ENCODE results near the gene HSP90B1. TPM values are rescaled to one million over a fixed set of nuclear protein-coding genes. Genes with fewer than 3 reads are reported as not detected.
A peak's percentile ranks its signal among the peaks of the same experiment; 100 is the strongest.

HSP90B1 gene
- polyA plus RNA-seq, 4 donors, result 205 to 928 (median 450) TPM

GRCh38 chr12:103958621-103959020 lies 28.4 kb downstream of the HSP90B1 start:
- peaks cover 2 to 8% (median 5%) of the 10 kb centered on the region in 3 donors for H3K4me1 ChIP-seq (ENCODE audit: control insufficient read depth in 3 of 3, insufficient read depth in 2 of 3, low read depth in 1 of 3, low read length in 2 of 3)
- H3K4me3 ChIP-seq (ENCODE audit: low read depth in 1 of 3, low read length in 3 of 3), result no peak overlapping the region
- no peak for FAIRE-seq
- H3K27me3 ChIP-seq (ENCODE audit: control insufficient read depth in 3 of 3, insufficient read depth in 3 of 3, low read length in 3 of 3), result no peaks in the 10 kb centered on the region
- peaks cover under 1 to 7% (median 2%) of the 10 kb centered on the region in 3 donors for H3K36me3 ChIP-seq (ENCODE audit: control insufficient read depth in 3 of 3, insufficient read depth in 2 of 3, low read depth in 1 of 3, low read length in 3 of 3)
- 13 to 46% (median 34%) methylated on average over 1 of the region's 1 CpG for WGBS, 3 donors
- no peak overlapping the region for H3K27ac ChIP-seq (ENCODE audit: low read depth in 1 of 3, low read length in 2 of 3)
- no peak for DNase-seq
- H3K9me3 ChIP-seq (ENCODE audit: control insufficient read depth in 2 of 2, insufficient read depth in 1 of 2, low read depth in 1 of 2, low read length in 1 of 2), result no peaks in the 10 kb centered on the region

DNA sequence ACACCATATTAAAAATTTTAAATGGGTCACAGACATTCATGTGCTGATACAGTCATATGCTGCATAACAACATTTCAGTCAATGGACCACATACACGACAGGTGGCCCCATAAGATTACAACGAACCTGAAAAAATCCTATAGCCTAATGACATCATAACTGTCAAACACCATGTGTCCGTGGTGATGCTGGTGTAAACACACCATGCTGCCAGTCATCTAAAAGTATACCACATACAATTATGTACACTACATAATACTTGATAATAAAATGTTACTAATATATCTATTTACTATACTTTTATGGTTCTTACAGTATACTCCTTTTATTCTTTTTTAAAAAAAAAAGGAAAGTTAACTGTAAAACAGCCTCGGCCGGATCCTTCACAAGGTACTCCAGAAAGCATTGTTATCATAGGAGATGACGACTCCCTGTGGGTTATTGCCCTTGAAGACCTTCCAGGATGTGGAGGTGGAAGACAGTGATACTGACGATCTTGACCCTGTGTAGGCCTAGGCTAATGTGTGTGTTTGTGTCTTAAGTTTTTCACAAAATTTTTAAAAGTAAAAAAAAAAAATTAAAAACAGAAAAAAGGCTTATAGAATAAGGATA lies 30.5 kb downstream of the HSP90B1 start:
- 38 to 57% (median 44%) methylated on average over 7 of the region's 7 CpGs for WGBS, 3 donors
- Histone ChIP-seq H3K27ac (ENCODE audit: low read depth in 1 of 3, low read length in 2 of 3) (no peak overlapping the region), H3K4me3 (ENCODE audit: low read depth in 1 of 3, low read length in 3 of 3) (no peak overlapping the region), H3K4me1 (ENCODE audit: control insufficient read depth in 3 of 3, insufficient read depth in 2 of 3, low read depth in 1 of 3, low read length in 2 of 3) (peaks cover 5% of the 10 kb centered on the region in 3 donors), H3K27me3 (ENCODE audit: control insufficient read depth in 3 of 3, insufficient read depth in 3 of 3, low read length in 3 of 3) (no peaks in the 10 kb centered on the region), H3K36me3 (ENCODE audit: control insufficient read depth in 3 of 3, insufficient read depth in 2 of 3, low read depth in 1 of 3, low read length in 3 of 3) (no peaks in the 10 kb centered on the region), H3K9me3 (ENCODE audit: control insufficient read depth in 2 of 2, insufficient read depth in 1 of 2, low read depth in 1 of 2, low read length in 1 of 2) (no peaks in the 10 kb centered on the region)
- FAIRE-seq (no peak), DNase-seq (no peak)

GRCh38 chr12:103962493-103962892 lies 32.3 kb downstream of the HSP90B1 start:
- Histone ChIP-seq H3K4me1 (ENCODE audit: control insufficient read depth in 3 of 3, insufficient read depth in 2 of 3, low read depth in 1 of 3, low read length in 2 of 3) (peaks cover 0 to 7% (median 0%) of the 10 kb centered on the region in 3 donors), H3K27ac (ENCODE audit: low read depth in 1 of 3, low read length in 2 of 3) (no peak overlapping the region), H3K36me3 (ENCODE audit: control insufficient read depth in 3 of 3, insufficient read depth in 2 of 3, low read depth in 1 of 3, low read length in 3 of 3) (no peaks in the 10 kb centered on the region), H3K9me3 (ENCODE audit: control insufficient read depth in 2 of 2, insufficient read depth in 1 of 2, low read depth in 1 of 2, low read length in 1 of 2) (no peaks in the 10 kb centered on the region), H3K27me3 (ENCODE audit: control insufficient read depth in 3 of 3, insufficient read depth in 3 of 3, low read length in 3 of 3) (no peaks in the 10 kb centered on the region), H3K4me3 (ENCODE audit: low read depth in 1 of 3, low read length in 3 of 3) (no peak overlapping the region)
- DNase-seq (no peak), FAIRE-seq (no peak)
- 33 to 41% (median 38%) methylated on average over 1 of the region's 1 CpG for whole genome bisulfite sequencing, 3 donors

GRCh38 chr12:103964805-103965204 lies 34.6 kb downstream of the HSP90B1 start:
- peaks cover 0 to 4% (median 3%) of the 10 kb centered on the region in 3 donors for H3K36me3 ChIP-seq (ENCODE audit: control insufficient read depth in 3 of 3, insufficient read depth in 2 of 3, low read depth in 1 of 3, low read length in 3 of 3)
- H3K9me3 ChIP-seq (ENCODE audit: control insufficient read depth in 2 of 2, insufficient read depth in 1 of 2, low read depth in 1 of 2, low read length in 1 of 2), result no peaks in the 10 kb centered on the region
- peak; percentile 15 to 45 for DNase-seq
- H3K27ac ChIP-seq (ENCODE audit: low read depth in 1 of 3, low read length in 2 of 3), result peak overlapping the region in 2 of 3 donors; percentile 95 to 97
- H3K27me3 ChIP-seq (ENCODE audit: control insufficient read depth in 3 of 3, insufficient read depth in 3 of 3, low read length in 3 of 3), result no peaks in the 10 kb centered on the region
- FAIRE-seq, result no peak
- peaks cover 0 to 9% (median 7%) of the 10 kb centered on the region in 3 donors for H3K4me1 ChIP-seq (ENCODE audit: control insufficient read depth in 3 of 3, insufficient read depth in 2 of 3, low read depth in 1 of 3, low read length in 2 of 3)
- H3K4me3 ChIP-seq (ENCODE audit: low read depth in 1 of 3, low read length in 3 of 3), result peak overlapping the region; percentile 69 to 77 (median 69)
- WGBS, 3 donors, result 10 to 13% (median 12%) methylated on average over 3 of the region's 3 CpGs

DNA sequence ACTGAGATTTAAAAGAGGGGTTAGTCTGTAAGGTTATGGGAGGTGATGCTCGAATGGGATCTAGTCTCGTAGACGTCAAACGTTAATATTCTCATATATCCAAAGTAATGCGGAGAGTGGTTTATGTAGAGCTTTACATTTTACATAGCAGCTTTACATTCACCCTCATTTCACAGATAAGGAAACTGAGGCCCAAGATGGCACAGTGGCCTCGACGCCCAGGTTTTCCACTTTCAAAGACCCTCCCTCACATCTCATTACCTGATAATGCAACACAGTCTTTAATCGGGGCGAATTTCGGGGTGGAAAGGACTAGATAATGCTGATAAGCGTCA lies 35.0 kb downstream of the HSP90B1 start:
- DNase-seq (no peak), FAIRE-seq (no peak)
- no peaks in the 10 kb centered on the region for H3K27me3 ChIP-seq (ENCODE audit: control insufficient read depth in 3 of 3, insufficient read depth in 3 of 3, low read length in 3 of 3)
- H3K27ac ChIP-seq (ENCODE audit: low read depth in 1 of 3, low read length in 2 of 3), result peak overlapping the region; percentile 91 to 97 (median 95)
- WGBS, 3 donors, result 0 to 1% (median 0%) methylated on average over 11 of the region's 11 CpGs
- H3K9me3 ChIP-seq (ENCODE audit: control insufficient read depth in 2 of 2, insufficient read depth in 1 of 2, low read depth in 1 of 2, low read length in 1 of 2), result no peaks in the 10 kb centered on the region
- peak overlapping the region; percentile 69 to 77 (median 69) for H3K4me3 ChIP-seq (ENCODE audit: low read depth in 1 of 3, low read length in 3 of 3)
- H3K4me1 ChIP-seq (ENCODE audit: control insufficient read depth in 3 of 3, insufficient read depth in 2 of 3, low read depth in 1 of 3, low read length in 2 of 3), result peaks cover 0 to 9% (median 7%) of the 10 kb centered on the region in 3 donors
- peaks cover 0 to 5% (median 4%) of the 10 kb centered on the region in 3 donors for H3K36me3 ChIP-seq (ENCODE audit: control insufficient read depth in 3 of 3, insufficient read depth in 2 of 3, low read depth in 1 of 3, low read length in 3 of 3)

DNA sequence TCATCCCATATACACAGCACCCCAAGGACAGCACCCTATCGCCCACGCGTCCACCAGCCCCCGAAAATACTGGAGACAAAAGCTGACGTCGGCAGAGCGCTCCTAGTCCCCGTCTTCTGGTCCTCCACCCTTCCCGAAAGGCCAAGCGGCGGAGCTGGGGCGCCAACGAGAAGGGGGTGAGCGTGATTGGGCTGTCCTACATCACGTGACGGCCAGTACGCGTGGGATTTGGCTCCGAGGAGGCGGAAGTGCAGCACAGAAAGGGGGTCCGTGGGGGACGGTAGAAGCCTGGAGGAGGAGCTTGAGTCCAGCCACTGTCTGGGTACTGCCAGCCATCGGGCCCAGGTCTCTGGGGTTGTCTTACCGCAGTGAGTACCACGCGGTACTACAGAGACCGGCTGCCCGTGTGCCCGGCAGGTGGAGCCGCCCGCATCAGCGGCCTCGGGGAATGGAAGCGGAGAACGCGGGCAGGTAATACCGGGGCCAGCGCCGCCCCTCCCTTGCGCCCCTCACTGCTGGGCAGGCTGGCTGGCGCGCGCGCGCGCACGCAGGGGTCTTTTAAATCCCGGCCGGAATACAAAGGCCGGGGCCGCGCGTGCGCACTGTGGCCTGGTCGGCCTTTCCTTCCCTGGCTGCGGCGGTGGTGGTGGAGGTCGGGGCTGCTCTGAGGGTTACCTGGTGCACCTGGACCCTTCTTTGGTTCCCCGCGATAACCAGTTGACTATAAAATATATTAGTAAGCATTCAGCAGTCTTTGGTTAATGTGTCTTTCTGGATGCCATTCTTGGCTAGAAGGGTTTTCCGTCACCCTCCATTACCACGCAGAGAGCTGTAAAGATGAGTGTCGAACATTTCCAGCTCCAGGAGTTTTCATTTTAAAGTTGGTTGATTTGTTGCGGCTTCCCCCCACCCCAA lies 35.6 kb downstream of the HSP90B1 start, which contains the start of gene TDG:
Gene TDG, plus strand, starts transcription at position 283 of the 915 bp plus-strand sequence. Its CDS starts 166 bp downstream, at position 449.
- Histone ChIP-seq H3K9me3 (ENCODE audit: control insufficient read depth in 2 of 2, insufficient read depth in 1 of 2, low read depth in 1 of 2, low read length in 1 of 2) (no peaks in the 10 kb centered on the region), H3K4me3 (ENCODE audit: low read depth in 1 of 3, low read length in 3 of 3) (peak within 1 kb of the TSS; percentile 69 to 77 (median 69)), H3K36me3 (ENCODE audit: control insufficient read depth in 3 of 3, insufficient read depth in 2 of 3, low read depth in 1 of 3, low read length in 3 of 3) (peaks cover 0 to 7% (median 4%) of the 10 kb centered on the region in 3 donors), H3K27me3 (ENCODE audit: control insufficient read depth in 3 of 3, insufficient read depth in 3 of 3, low read length in 3 of 3) (no peaks in the 10 kb centered on the region), H3K4me1 (ENCODE audit: control insufficient read depth in 3 of 3, insufficient read depth in 2 of 3, low read depth in 1 of 3, low read length in 2 of 3) (peaks cover 0 to 9% (median 7%) of the 10 kb centered on the region in 3 donors), H3K27ac (ENCODE audit: low read depth in 1 of 3, low read length in 2 of 3) (peak within 1 kb of the TSS; percentile 91 to 97 (median 95))
- FAIRE-seq, result no peak
- peak; percentile 98 for DNase-seq
- WGBS, 3 donors, result 4 to 9% (median 5%) methylated on average over 45 to 64 of the region's 64 CpGs

- H3K4me3 ChIP-seq (ENCODE audit: low read depth in 1 of 3, low read length in 3 of 3), result peak overlapping the region in 2 of 3 donors; percentile 69 to 77
- 0 to 26% (median 7%) methylated on average over 1 of the region's 1 CpG for WGBS, 3 donors
- no peak for DNase-seq
- no peak for FAIRE-seq
- peaks cover 0 to 9% (median 7%) of the 10 kb centered on the region in 3 donors for H3K4me1 ChIP-seq (ENCODE audit: control insufficient read depth in 3 of 3, insufficient read depth in 2 of 3, low read depth in 1 of 3, low read length in 2 of 3)
- H3K27me3 ChIP-seq (ENCODE audit: control insufficient read depth in 3 of 3, insufficient read depth in 3 of 3, low read length in 3 of 3), result no peaks in the 10 kb centered on the region
- H3K9me3 ChIP-seq (ENCODE audit: control insufficient read depth in 2 of 2, insufficient read depth in 1 of 2, low read depth in 1 of 2, low read length in 1 of 2), result no peaks in the 10 kb centered on the region
- peaks cover 0 to 7% (median 4%) of the 10 kb centered on the region in 3 donors for H3K36me3 ChIP-seq (ENCODE audit: control insufficient read depth in 3 of 3, insufficient read depth in 2 of 3, low read depth in 1 of 3, low read length in 3 of 3)
- peak overlapping the region in 2 of 3 donors; percentile 95 to 97 for H3K27ac ChIP-seq (ENCODE audit: low read depth in 1 of 3, low read length in 2 of 3)
Measured at GRCh38 chr12:103966736-103967135, 36.5 kb downstream of the HSP90B1 start.

DNA sequence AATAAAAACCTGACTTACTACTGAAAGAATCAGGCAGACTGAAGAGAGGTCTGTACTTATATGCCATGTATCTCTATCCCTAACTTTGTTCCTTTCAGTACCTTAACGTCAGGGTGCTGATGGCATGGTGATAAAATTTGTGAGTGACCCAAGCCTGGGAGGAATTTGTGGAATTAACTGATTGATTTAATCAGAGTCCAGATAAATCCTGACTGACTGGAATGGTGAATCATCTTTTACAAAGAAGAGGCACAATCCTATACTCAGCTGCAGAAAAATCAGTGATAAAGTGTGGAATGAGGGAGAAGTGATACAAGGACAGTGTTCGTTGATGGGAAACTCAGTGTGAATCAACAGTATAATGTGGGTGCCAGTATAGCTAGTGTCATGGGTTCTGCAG lies 39.2 kb downstream of the HSP90B1 start:
- no peak overlapping the region for H3K27ac ChIP-seq (ENCODE audit: low read depth in 1 of 3, low read length in 2 of 3)
- H3K36me3 ChIP-seq (ENCODE audit: control insufficient read depth in 3 of 3, insufficient read depth in 2 of 3, low read depth in 1 of 3, low read length in 3 of 3), result peaks cover 2 to 18% (median 4%) of the 10 kb centered on the region in 3 donors
- FAIRE-seq (no peak), DNase-seq (no peak)
- 55 to 73% (median 57%) methylated on average over 2 of the region's 2 CpGs for WGBS, 3 donors
- no peaks in the 10 kb centered on the region for H3K9me3 ChIP-seq (ENCODE audit: control insufficient read depth in 2 of 2, insufficient read depth in 1 of 2, low read depth in 1 of 2, low read length in 1 of 2)
- peaks cover 0 to 12% (median 4%) of the 10 kb centered on the region in 3 donors for H3K4me1 ChIP-seq (ENCODE audit: control insufficient read depth in 3 of 3, insufficient read depth in 2 of 3, low read depth in 1 of 3, low read length in 2 of 3)
- H3K4me3 ChIP-seq (ENCODE audit: low read depth in 1 of 3, low read length in 3 of 3), result no peak overlapping the region
- no peaks in the 10 kb centered on the region for H3K27me3 ChIP-seq (ENCODE audit: control insufficient read depth in 3 of 3, insufficient read depth in 3 of 3, low read length in 3 of 3)
